ENCODE data around the gene KLHDC1.

The KLHDC1 gene

DNA sequence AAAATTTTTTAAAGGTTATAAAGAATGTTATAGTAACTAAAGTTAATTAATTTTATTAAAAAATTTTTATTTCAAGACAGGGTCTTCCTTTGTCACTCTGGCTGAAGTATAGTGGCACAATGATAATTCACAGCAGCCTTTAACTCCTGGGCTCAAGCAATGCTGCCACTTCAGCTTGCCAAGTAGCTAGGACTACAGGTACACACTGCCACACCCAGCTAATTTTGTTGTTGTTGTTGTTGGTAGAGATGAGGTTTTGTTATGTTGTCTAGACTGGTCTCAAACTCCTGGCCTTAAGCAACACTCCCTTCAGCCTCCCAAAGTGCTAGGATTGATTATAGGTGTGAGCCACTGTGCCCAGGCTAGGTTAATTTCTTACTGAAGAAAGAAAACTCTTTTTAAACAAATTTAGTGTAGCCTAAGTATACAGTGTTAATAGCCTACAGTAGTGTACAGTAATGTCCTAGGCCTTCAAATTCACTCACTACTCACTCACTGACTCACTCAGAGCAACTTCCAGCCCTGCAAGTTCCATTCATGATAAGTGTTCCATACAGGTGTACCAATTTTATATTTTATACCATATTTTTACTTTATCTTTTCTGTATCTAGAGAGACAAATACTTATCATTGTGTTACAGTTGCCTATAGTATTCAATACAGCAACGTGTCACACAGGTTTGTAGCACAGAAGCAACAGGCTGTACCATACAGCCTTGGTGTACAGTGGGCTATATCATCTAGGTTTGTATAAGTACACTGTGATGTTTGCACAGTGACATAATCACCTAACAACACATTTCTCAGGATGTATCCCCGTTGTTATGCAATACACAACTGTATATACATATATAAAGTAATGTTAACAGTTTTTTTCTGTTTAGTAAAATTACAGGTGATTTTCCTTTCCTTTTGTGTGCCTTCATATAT lies 33.1 kb upstream of the KLHDC1 start:
- H3K9ac ChIP-seq (ENCODE audit: low read depth, low read length, poor library complexity, severe bottlenecking) = no peak overlapping the region
- no peak overlapping the region for H3K4me3 ChIP-seq (ENCODE audit: low read length, poor library complexity, severe bottlenecking)
- no peak overlapping the region for H2AFZ ChIP-seq (ENCODE audit: low read length)
- no peaks in the 10 kb centered on the region for H3K79me2 ChIP-seq (ENCODE audit: insufficient read depth, low read length)
- no peaks in the 10 kb centered on the region for H4K20me1 ChIP-seq (ENCODE audit: insufficient read depth, low read length, poor library complexity, severe bottlenecking)
- H3F3A ChIP-seq (ENCODE audit: low read depth) = no peaks in the 10 kb centered on the region
- H3K4me1 ChIP-seq (ENCODE audit: insufficient read depth, low read length, poor library complexity, severe bottlenecking) = no peaks in the 10 kb centered on the region
- TF ChIP-seq CTCF (conservative IDR thresholded peaks at IDR 0.05; ENCODE audit: low read length) = no peak
- TF ChIP-seq EZH2phosphoT487 (IDR thresholded peaks at IDR 0.05; ENCODE audit: borderline replicate concordance) = no peak
- no peaks in the 10 kb centered on the region for H3K27me3 ChIP-seq (ENCODE audit: insufficient read depth, low read length, poor library complexity, severe bottlenecking)
- H3K36me3 ChIP-seq (ENCODE audit: insufficient read depth, low read length) = peaks cover 19% of the 10 kb centered on the region; the same call in 1 of the 2 replicates
- H3K9me2 ChIP-seq (replicated peaks; ENCODE audit: low read depth, low read length) = no peaks in the 10 kb centered on the region
- H3K4me2 ChIP-seq (ENCODE audit: low read depth, low read length, poor library complexity, severe bottlenecking) = no peak overlapping the region
- H3K9me3 ChIP-seq (ENCODE audit: insufficient read depth, low read depth, low read length) = no peaks in the 10 kb centered on the region

DNA sequence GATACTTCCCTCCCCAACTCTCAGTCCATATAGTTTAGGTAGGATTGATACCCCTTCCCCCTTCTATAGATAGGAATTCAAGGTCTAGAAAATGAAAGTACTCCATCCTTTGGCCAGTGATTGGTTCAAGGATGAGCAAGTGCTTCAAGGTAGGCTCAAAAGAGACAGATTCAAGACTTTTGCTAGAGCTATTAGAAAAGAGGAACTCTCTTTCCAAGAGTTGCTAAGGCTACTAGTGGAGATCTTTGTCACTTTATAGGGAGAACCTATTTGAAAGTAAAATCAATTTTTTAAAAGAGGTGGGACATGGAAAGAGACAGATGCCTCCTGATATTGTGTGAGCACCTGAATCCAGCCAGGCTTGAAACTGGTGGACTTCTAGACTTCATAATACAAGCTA lies 22.4 kb upstream of the KLHDC1 start:
- Histone ChIP-seq H3K79me2 (ENCODE audit: insufficient read depth, low read length) (no peaks in the 10 kb centered on the region), H3K9ac (ENCODE audit: low read depth, low read length, poor library complexity, severe bottlenecking) (no peak overlapping the region), H3K4me1 (ENCODE audit: insufficient read depth, low read length, poor library complexity, severe bottlenecking) (no peaks in the 10 kb centered on the region), H3K4me3 (ENCODE audit: low read length, poor library complexity, severe bottlenecking) (no peak overlapping the region), H2AFZ (ENCODE audit: low read length) (no peak overlapping the region), H4K20me1 (ENCODE audit: insufficient read depth, low read length, poor library complexity, severe bottlenecking) (no peaks in the 10 kb centered on the region), H3K36me3 (ENCODE audit: insufficient read depth, low read length) (peaks cover 44% of the 10 kb centered on the region), H3K9me3 (ENCODE audit: insufficient read depth, low read depth, low read length) (no peaks in the 10 kb centered on the region), H3K4me2 (ENCODE audit: low read depth, low read length, poor library complexity, severe bottlenecking) (no peak overlapping the region), H3K9me2 (replicated peaks; ENCODE audit: low read depth, low read length) (no peaks in the 10 kb centered on the region), H3K27me3 (ENCODE audit: insufficient read depth, low read length, poor library complexity, severe bottlenecking) (no peaks in the 10 kb centered on the region), H3F3A (ENCODE audit: low read depth) (no peaks in the 10 kb centered on the region)
- TF ChIP-seq CTCF (conservative IDR thresholded peaks at IDR 0.05; ENCODE audit: low read length) (no peak), EZH2phosphoT487 (IDR thresholded peaks at IDR 0.05; ENCODE audit: borderline replicate concordance) (no peak)

DNA sequence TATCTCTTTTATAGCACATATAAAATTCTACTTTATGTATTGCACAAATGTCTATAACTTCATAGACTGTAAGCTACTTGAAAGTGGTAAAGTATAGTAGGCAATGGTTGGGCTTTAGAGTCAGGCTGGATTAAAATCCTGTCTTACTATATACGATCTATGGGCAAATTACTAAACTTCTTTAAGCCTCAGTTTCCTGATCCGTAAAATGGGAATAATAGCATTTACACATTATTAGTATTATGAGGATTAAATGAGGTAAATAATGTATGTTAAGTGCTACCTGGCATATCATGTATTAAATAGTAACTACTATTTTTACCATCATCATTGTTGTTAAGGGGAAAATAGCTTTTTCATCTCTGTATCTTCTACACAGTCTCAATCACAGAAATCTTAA lies 19.3 kb upstream of the KLHDC1 start:
- H3K79me2 ChIP-seq (ENCODE audit: insufficient read depth, low read length) = peaks cover 8% of the 10 kb centered on the region; the same call in 1 of the 2 replicates
- no peaks in the 10 kb centered on the region for H3K4me1 ChIP-seq (ENCODE audit: insufficient read depth, low read length, poor library complexity, severe bottlenecking)
- no peak overlapping the region for H3K4me2 ChIP-seq (ENCODE audit: low read depth, low read length, poor library complexity, severe bottlenecking)
- H3K9ac ChIP-seq (ENCODE audit: low read depth, low read length, poor library complexity, severe bottlenecking) = no peak overlapping the region
- H3F3A ChIP-seq (ENCODE audit: low read depth) = no peaks in the 10 kb centered on the region
- H4K20me1 ChIP-seq (ENCODE audit: insufficient read depth, low read length, poor library complexity, severe bottlenecking) = no peaks in the 10 kb centered on the region
- H3K36me3 ChIP-seq (ENCODE audit: insufficient read depth, low read length) = peaks cover 52% of the 10 kb centered on the region
- H3K4me3 ChIP-seq (ENCODE audit: low read length, poor library complexity, severe bottlenecking) = no peak overlapping the region
- TF ChIP-seq CTCF (conservative IDR thresholded peaks at IDR 0.05; ENCODE audit: low read length) (no peak), EZH2phosphoT487 (IDR thresholded peaks at IDR 0.05; ENCODE audit: borderline replicate concordance) (no peak)
- H3K9me2 ChIP-seq (replicated peaks; ENCODE audit: low read depth, low read length) = no peaks in the 10 kb centered on the region
- H3K9me3 ChIP-seq (ENCODE audit: insufficient read depth, low read depth, low read length) = no peaks in the 10 kb centered on the region
- H2AFZ ChIP-seq (ENCODE audit: low read length) = no peak overlapping the region
- H3K27me3 ChIP-seq (ENCODE audit: insufficient read depth, low read length, poor library complexity, severe bottlenecking) = no peaks in the 10 kb centered on the region
